Measurements from ENCODE around the gene NRG2.

DNA sequence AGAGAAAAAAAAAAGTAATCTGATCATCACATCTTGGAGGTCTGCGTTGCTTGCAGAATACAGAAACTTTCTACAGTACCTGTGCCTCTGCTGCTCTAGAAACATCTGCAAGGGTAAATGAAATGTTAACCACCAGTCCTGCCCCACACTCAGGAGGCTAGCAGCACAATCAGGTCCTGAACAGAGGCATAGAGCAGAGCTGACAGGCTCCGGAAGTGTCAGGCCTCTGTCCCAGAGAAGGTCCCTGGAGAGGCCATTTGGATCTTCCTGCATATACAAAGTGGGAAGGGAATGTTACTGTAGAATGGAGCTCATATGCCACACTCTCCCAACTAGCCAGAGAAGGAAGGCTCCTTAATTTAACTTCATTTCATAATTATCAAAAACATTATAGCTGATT lies 7.2 kb downstream of the NRG2 start:
- TF ChIP-seq, protein P1, sequence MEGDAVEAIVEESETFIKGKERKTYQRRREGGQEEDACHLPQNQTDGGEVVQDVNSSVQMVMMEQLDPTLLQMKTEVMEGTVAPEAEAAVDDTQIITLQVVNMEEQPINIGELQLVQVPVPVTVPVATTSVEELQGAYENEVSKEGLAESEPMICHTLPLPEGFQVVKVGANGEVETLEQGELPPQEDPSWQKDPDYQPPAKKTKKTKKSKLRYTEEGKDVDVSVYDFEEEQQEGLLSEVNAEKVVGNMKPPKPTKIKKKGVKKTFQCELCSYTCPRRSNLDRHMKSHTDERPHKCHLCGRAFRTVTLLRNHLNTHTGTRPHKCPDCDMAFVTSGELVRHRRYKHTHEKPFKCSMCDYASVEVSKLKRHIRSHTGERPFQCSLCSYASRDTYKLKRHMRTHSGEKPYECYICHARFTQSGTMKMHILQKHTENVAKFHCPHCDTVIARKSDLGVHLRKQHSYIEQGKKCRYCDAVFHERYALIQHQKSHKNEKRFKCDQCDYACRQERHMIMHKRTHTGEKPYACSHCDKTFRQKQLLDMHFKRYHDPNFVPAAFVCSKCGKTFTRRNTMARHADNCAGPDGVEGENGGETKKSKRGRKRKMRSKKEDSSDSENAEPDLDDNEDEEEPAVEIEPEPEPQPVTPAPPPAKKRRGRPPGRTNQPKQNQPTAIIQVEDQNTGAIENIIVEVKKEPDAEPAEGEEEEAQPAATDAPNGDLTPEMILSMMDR (IDR thresholded peaks at IDR 0.05): no peak
- no peak for TF ChIP-seq POLR2A (IDR thresholded peaks at IDR 0.05)
